22Rv1 (cell line): ENCODE data around the gene ING2.
A peak's percentile ranks its signal among the peaks of the same experiment; 100 is the strongest.

Experiments
- ZFX ChIP-seq: fragments of 450-650 bp; IDR thresholded peaks from 2 replicates; pipeline ENCODE4 v1.6.1; 2017; ENCODE audit warnings: antibody characterized with exemption, borderline replicate concordance
- TF ChIP-seq, protein P1 (sequence below): fragments of 450-650 bp; IDR thresholded peaks from 2 replicates; pipeline ENCODE4 v1.5.1; 2017; ENCODE audit warnings: mild to moderate bottlenecking

DNA sequence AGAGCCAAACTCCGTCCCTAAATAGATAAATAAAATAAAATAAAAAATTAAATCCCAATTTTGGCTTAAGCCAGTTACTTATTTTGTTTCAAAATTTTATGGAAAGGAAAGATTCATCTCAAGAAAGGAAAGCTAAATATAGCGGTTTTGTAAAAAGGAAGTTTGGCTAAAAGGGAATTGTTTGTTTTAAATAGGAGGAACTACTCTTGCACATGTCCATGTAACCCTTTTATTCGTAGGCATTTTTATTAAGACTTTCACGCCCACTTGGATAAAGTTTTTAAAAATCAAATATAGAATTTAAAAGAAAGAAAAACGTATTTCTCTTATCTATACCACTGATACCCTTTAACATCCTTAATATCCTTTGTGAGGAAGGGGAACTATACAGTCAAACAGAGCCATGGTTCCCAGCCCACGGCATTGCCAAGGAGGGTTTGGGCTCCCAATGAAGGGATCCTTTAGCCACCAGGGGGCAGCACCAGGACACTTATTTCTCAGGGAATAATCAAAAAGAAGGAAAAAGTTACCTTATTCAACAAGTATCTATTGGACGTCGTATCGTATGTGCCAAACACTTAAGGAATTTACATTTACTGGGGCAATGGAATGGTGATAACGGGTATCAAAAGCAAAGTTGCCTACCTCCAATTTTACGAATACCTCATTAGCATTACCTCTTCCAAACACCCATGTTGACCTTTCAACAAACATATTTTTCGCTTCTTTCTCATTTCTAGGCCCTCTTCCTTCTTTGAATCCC, 32.7 kb upstream of the ING2 start:
- TF ChIP-seq, protein P1, sequence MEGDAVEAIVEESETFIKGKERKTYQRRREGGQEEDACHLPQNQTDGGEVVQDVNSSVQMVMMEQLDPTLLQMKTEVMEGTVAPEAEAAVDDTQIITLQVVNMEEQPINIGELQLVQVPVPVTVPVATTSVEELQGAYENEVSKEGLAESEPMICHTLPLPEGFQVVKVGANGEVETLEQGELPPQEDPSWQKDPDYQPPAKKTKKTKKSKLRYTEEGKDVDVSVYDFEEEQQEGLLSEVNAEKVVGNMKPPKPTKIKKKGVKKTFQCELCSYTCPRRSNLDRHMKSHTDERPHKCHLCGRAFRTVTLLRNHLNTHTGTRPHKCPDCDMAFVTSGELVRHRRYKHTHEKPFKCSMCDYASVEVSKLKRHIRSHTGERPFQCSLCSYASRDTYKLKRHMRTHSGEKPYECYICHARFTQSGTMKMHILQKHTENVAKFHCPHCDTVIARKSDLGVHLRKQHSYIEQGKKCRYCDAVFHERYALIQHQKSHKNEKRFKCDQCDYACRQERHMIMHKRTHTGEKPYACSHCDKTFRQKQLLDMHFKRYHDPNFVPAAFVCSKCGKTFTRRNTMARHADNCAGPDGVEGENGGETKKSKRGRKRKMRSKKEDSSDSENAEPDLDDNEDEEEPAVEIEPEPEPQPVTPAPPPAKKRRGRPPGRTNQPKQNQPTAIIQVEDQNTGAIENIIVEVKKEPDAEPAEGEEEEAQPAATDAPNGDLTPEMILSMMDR: peak; percentile 85
- no peak for TF ChIP-seq ZFX
